Measurements from ENCODE around the gene CD46.

- TF ChIP-seq SUZ12 (IDR thresholded peaks at IDR 0.05) = no peak
- TF ChIP-seq BHLHE40 (IDR thresholded peaks at IDR 0.05; ENCODE audit: borderline replicate concordance) = no peak
- TF ChIP-seq L3MBTL2 (conservative IDR thresholded peaks at IDR 0.05) = no peak
- no peak for TF ChIP-seq TARDBP (IDR thresholded peaks at IDR 0.05)
- TF ChIP-seq CTBP1 (IDR thresholded peaks at IDR 0.05; ENCODE audit: borderline replicate concordance) = no peak
- no peak for TF ChIP-seq FOXA1 (IDR thresholded peaks at IDR 0.05)
- TF ChIP-seq NFRKB (IDR thresholded peaks at IDR 0.05) = no peak
- no peak for TF ChIP-seq SP1 (IDR thresholded peaks at IDR 0.05)
- no peak for TF ChIP-seq FOXM1 (IDR thresholded peaks at IDR 0.05; ENCODE audit: borderline replicate concordance)
- TF ChIP-seq HDGF (IDR thresholded peaks at IDR 0.05; ENCODE audit: borderline replicate concordance) = no peak
- TF ChIP-seq ARNT (IDR thresholded peaks at IDR 0.05) = no peak
- no peak for TF ChIP-seq ELF4 (IDR thresholded peaks at IDR 0.05)
- TF ChIP-seq PKNOX1 (IDR thresholded peaks at IDR 0.05) = no peak
Observed at GRCh38 chr1:207817166-207817565, 65.3 kb downstream of the CD46 start.

Data from HEK293T (cell line).